IMR-90 (cell line): Measurements from ENCODE around the gene BCCIP. TPM values are rescaled to one million over a fixed set of nuclear protein-coding genes. Genes with fewer than 3 reads are reported as not detected.

Source experiments
- ATAC-seq: fragments of 200-7000 bp; cut with Tn5 transposase; 2 replicates; pipeline ENCODE4 v1.9.1; 2020; ENCODE audit warnings: low read depth, mild to moderate bottlenecking, moderate library complexity
- BruUV-seq: library from RNA; stranded (reverse); fragments of 400-500 nt; replicated peaks from 2 replicates; lab custom pipeline; 2021; lab: Mats Ljungman, UMichigan
- CTCF ChIA-PET: fragments of 300-600 bp; formaldehyde crosslinking; extraction: SDS; loops from one replicate; lab custom pipeline; 2021; ENCODE audit warnings: antibody characterized with exemption; lab: Yijun Ruan, JAX
- POLR2A ChIA-PET: fragments of 300-600 bp; sonication (Branson Sonifier 250); formaldehyde crosslinking; loops from one replicate; lab custom pipeline; 2022; ENCODE audit warnings: antibody characterized with exemption; ENCODE audit not compliant: unreplicated experiment; lab: Charles Lee
- DNase-seq: peaks from one replicate; pipeline ENCODE4 v3.0.0; 2013
- H2AFZ ChIP-seq: replicated peaks from 2 replicates; pipeline ENCODE3; 2013; ENCODE audit warnings: low read length, mild to moderate bottlenecking; ENCODE audit not compliant: poor library complexity
- H2AK5ac ChIP-seq: 2 replicates; pipeline ENCODE4 v1.6.1; 2013; ENCODE audit warnings: low read depth, low read length, inconsistent platforms
- H2AK9ac ChIP-seq: replicated peaks from 2 replicates; pipeline ENCODE3; 2013; ENCODE audit warnings: mild to moderate bottlenecking, low read depth, low read length, moderate library complexity; ENCODE audit not compliant: poor library complexity
- H2BK120ac ChIP-seq: 2 replicates; pipeline ENCODE4 v1.6.1; 2013; ENCODE audit warnings: low read depth, low read length, inconsistent platforms
- H2BK15ac ChIP-seq: 3 replicates; pipeline ENCODE4 v1.6.1; 2013; ENCODE audit warnings: low read depth, low read length, inconsistent platforms
- H2BK20ac ChIP-seq: 2 replicates; pipeline ENCODE4 v1.6.1; 2013; ENCODE audit warnings: low read depth, mild to moderate bottlenecking, inconsistent platforms, low read length, moderate library complexity
- H2BK5ac ChIP-seq: 2 replicates; pipeline ENCODE4 v1.6.1; 2013; ENCODE audit warnings: mild to moderate bottlenecking, low read depth, low read length, inconsistent platforms; ENCODE audit not compliant: poor library complexity, severe bottlenecking
- H3K14ac ChIP-seq: replicated peaks from 2 replicates; pipeline ENCODE4 v1.6.1; 2013; ENCODE audit warnings: low read depth, low read length, inconsistent platforms
- H3K18ac ChIP-seq: 2 replicates; pipeline ENCODE4 v1.6.1; 2013; ENCODE audit warnings: low read depth, low read length, control low read depth
- H3K23ac ChIP-seq: 2 replicates; pipeline ENCODE4 v1.6.1; 2013; ENCODE audit warnings: low read depth, low read length, inconsistent platforms
- H3K27ac ChIP-seq: 2 replicates; pipeline ENCODE4 v1.5.1; 2013; ENCODE audit warnings: mild to moderate bottlenecking, control low read depth, low read length; ENCODE audit not compliant: insufficient read depth
- H3K27me3 ChIP-seq: 2 replicates; pipeline ENCODE4 v1.6.1; 2013; ENCODE audit warnings: low read length; ENCODE audit not compliant: control insufficient read depth, insufficient read depth
- H3K36me3 ChIP-seq: 2 replicates; pipeline ENCODE4 v1.6.1; 2013; ENCODE audit warnings: low read length, mixed read lengths; ENCODE audit not compliant: control insufficient read depth, insufficient read depth
- H3K4ac ChIP-seq: 2 replicates; pipeline ENCODE4 v1.6.1; 2013; ENCODE audit warnings: low read depth, low read length, inconsistent platforms
- H3K4me1 ChIP-seq: 2 replicates; pipeline ENCODE4 v1.6.1; 2013; ENCODE audit warnings: low read length, mixed read lengths; ENCODE audit not compliant: control insufficient read depth, insufficient read depth
- H3K4me2 ChIP-seq: 2 replicates; pipeline ENCODE4 v1.6.1; 2013; ENCODE audit warnings: low read depth, mild to moderate bottlenecking, control low read depth, low read length, moderate library complexity
- H3K4me3 ChIP-seq: 2 replicates; pipeline ENCODE4 v1.5.1; 2013; ENCODE audit warnings: low read depth, mild to moderate bottlenecking, control low read depth, low read length, moderate library complexity; ENCODE audit not compliant: insufficient read depth
- H3K56ac ChIP-seq: 2 replicates; pipeline ENCODE4 v1.6.1; 2013; ENCODE audit warnings: low read length, inconsistent platforms; ENCODE audit not compliant: insufficient read depth; ENCODE audit errors: extremely low read depth
- H3K79me1 ChIP-seq, 2 experiments: 2 replicates each; pipeline ENCODE4 v1.6.1; 2013; ENCODE audit warnings: low read length in 2 of 2, inconsistent platforms in 1 of 2, low read depth in 1 of 2
- H3K9ac ChIP-seq: 2 replicates; pipeline ENCODE4 v1.6.1; 2013; ENCODE audit warnings: low read depth, low read length, control low read depth
- H3K9me1 ChIP-seq: 2 replicates; pipeline ENCODE4 v1.6.1; 2013; ENCODE audit warnings: low read length, inconsistent platforms; ENCODE audit not compliant: insufficient read depth
- H3K9me3 ChIP-seq: 2 replicates; pipeline ENCODE4 v1.6.1; 2013; ENCODE audit warnings: low read length; ENCODE audit not compliant: control insufficient read depth, insufficient read depth
- H4K20me1 ChIP-seq: 2 replicates; pipeline ENCODE4 v1.6.1; 2013; ENCODE audit warnings: low read length, inconsistent platforms; ENCODE audit not compliant: insufficient read depth
- H4K5ac ChIP-seq: 2 replicates; pipeline ENCODE4 v1.6.1; 2013; ENCODE audit warnings: mild to moderate bottlenecking, low read depth, low read length, control low read depth
- H4K8ac ChIP-seq, 2 experiments: 2 replicates each; pipeline ENCODE4 v1.6.1; 2013; ENCODE audit warnings: low read depth in 2 of 2, low read length in 2 of 2, control low read depth in 1 of 2, inconsistent platforms in 1 of 2
- H4K91ac ChIP-seq: 2 replicates; pipeline ENCODE4 v1.6.1; 2013; ENCODE audit warnings: low read depth, low read length, inconsistent platforms; ENCODE audit not compliant: insufficient read depth
- BHLHE40 ChIP-seq: fragments of 150-350 bp; IDR thresholded peaks from 2 replicates; pipeline ENCODE4 v1.6.1; 2016; ENCODE audit warnings: mild to moderate bottlenecking, low read depth, low read length
- CEBPB ChIP-seq: IDR thresholded peaks from 2 replicates; pipeline ENCODE4 v1.6.1; 2012; ENCODE audit warnings: low read depth, low read length, improper control_type of control experiment
- CHD1 ChIP-seq: IDR thresholded peaks from 2 replicates; pipeline ENCODE4 v1.6.1; 2012; ENCODE audit warnings: low read depth, low read length, improper control_type of control experiment
- ELK1 ChIP-seq: fragments of 150-350 bp; IDR thresholded peaks from 2 replicates; pipeline ENCODE4 v1.6.1; 2016; ENCODE audit warnings: low read depth, mild to moderate bottlenecking, low read length, moderate library complexity, borderline replicate concordance
- FOS ChIP-seq: fragments of 150-350 bp; IDR thresholded peaks from 2 replicates; pipeline ENCODE4 v1.6.1; 2016; ENCODE audit warnings: low read depth, low read length
- MAFK ChIP-seq: IDR thresholded peaks from 2 replicates; pipeline ENCODE4 v1.6.1; 2012; ENCODE audit warnings: low read depth, low read length, improper control_type of control experiment
- MAZ ChIP-seq: IDR thresholded peaks from 2 replicates; pipeline ENCODE4 v1.6.1; 2012; ENCODE audit warnings: low read depth, mild to moderate bottlenecking, low read length, improper control_type of control experiment, moderate library complexity, borderline replicate concordance
- MXI1 ChIP-seq: IDR thresholded peaks from 2 replicates; pipeline ENCODE4 v1.6.1; 2012; ENCODE audit warnings: low read depth, mild to moderate bottlenecking, low read length, moderate library complexity, borderline replicate concordance
- NFE2L2 ChIP-seq: fragments of 150-350 bp; IDR thresholded peaks from 2 replicates; pipeline ENCODE4 v1.6.1; 2016; ENCODE audit warnings: low read depth, mild to moderate bottlenecking, low read length
- POLR2A ChIP-seq: IDR thresholded peaks from 2 replicates; pipeline ENCODE4 v1.6.1; 2012; ENCODE audit warnings: mild to moderate bottlenecking, low read depth, low read length
- RAD21 ChIP-seq: IDR thresholded peaks from 2 replicates; pipeline ENCODE4 v1.6.1; 2012; ENCODE audit warnings: low read length, improper control_type of control experiment
- RCOR1 ChIP-seq: IDR thresholded peaks from 2 replicates; pipeline ENCODE4 v1.6.1; 2012; ENCODE audit warnings: mild to moderate bottlenecking, low read length, improper control_type of control experiment; ENCODE audit not compliant: insufficient replicate concordance
- RFX5 ChIP-seq: IDR thresholded peaks from 2 replicates; pipeline ENCODE4 v1.8.0; 2012; ENCODE audit warnings: low read depth, mild to moderate bottlenecking, low read length, moderate library complexity
- SMC3 ChIP-seq: fragments of 150-350 bp; IDR thresholded peaks from 2 replicates; pipeline ENCODE4 v1.6.1; 2016; ENCODE audit warnings: low read depth, mild to moderate bottlenecking, antibody characterized with exemption, low read length, moderate library complexity
- WGBS, 2 experiments: methylation state at CpG; one replicate each; pipeline versions ENCODE4 v1.1.5 to v1.1.7; 2013; ENCODE audit warnings: missing lambda C conversion rate in 2 of 2; ENCODE audit not compliant: insufficient read length in 1 of 2; ENCODE audit errors: extremely low coverage in 2 of 2; 5-methylcytosine and 5-hydroxymethylcytosine counted together
- dilution Hi-C: fragments of 300-500 bp; cut with HindIII; formaldehyde crosslinking; loops from one replicate; pipeline ENCODE4 v1.14.3; 2018; ENCODE audit warnings: low sequenced_read_pairs; ENCODE audit not compliant: unreplicated experiment
- in situ Hi-C: fragments of 300-500 bp; cut with MboI; formaldehyde crosslinking; loops from 3 replicates; pipeline ENCODE4 v1.14.3; 2019; ENCODE audit warnings: low sequenced_read_pairs, inconsistent platforms, mixed read lengths
- intact Hi-C: fragments of 100-400 bp; cut with micrococcal nuclease; formaldehyde crosslinking; loops from 2 replicates; pipeline ENCODE4 v1.10.0; 2022
- polyA plus RNA-seq, 3 experiments: library from polyadenylated mRNA; depleted of rRNA; stranded (reverse); fragments of >200 nt; gene quantifications; 2 replicates each; pipeline ENCODE4 v1.2.3, GENCODE V29; 2012; ENCODE audit warnings: low replicate concordance in 1 of 3
- total RNA-seq: library from RNA; depleted of rRNA; stranded (reverse); fragments of >200 nt; gene quantifications from 2 replicates; pipeline ENCODE4 v1.2.3, GENCODE V29; 2012
- TF ChIP-seq, protein P1 (sequence below): conservative IDR thresholded peaks from 2 replicates; pipeline ENCODE4 v1.5.1; 2012; ENCODE audit warnings: mild to moderate bottlenecking, low read depth, low read length, improper control_type of control experiment
- TF ChIP-seq, protein P2 (sequence below): fragments of 150-350 bp; IDR thresholded peaks from 2 replicates; pipeline ENCODE4 v1.6.1; 2017; ENCODE audit warnings: mild to moderate bottlenecking, antibody characterized with exemption, low read length, low read depth

BCCIP gene
- total and polyA plus RNA-seq, 2 of the 4 experiments (the other 2 are of a cell fraction) = 31.9 to 49.2 TPM

DNA sequence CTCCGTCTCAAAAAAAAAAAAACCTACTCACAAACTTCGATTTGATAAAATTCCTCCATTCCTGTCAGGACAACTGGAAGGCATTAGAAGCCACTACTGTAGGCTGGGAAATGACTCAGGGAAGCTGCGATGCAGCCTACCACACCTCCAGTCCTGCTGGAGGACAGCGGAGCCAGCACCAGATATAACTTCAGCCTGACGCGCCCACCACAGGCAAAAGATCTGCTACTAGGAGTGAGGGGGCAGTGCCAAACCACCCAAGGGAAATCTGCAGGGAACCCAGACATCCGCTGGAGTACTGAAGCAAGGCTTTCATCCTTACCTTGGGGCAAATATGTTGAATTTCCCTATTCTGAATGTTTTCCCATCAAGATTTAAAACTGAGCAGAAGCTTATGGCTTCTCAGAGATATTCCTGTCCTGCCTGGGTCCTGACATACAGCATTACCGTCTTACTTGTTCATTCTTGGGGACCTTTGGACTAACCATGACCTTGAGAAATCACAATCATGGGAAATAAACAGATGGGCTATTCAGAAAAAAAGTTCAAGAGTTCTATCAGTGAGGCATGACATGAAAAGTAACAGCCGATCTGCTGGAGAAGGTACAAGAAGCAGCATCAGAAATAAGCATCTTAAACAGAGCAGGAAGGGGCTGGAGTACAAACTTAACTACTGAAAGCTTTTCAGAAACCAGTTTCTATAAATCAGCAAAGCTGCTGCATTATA is 20.4 kb downstream of the BCCIP start:
- Histone ChIP-seq H3K14ac (no peak overlapping the region), H2BK15ac (no peak overlapping the region), H3K9ac (no peak overlapping the region), H3K27ac (no peak overlapping the region), H3K23ac (no peak overlapping the region), H3K9me1 (peaks cover 6% of the 10 kb centered on the region; the same call in 1 of the 2 replicates), H3K9me3 (no peaks in the 10 kb centered on the region), H2AK9ac (no peak overlapping the region), H3K79me1 (no peaks in the 10 kb centered on the region; a peak in 1 of 4 replicates), H2BK120ac (no peak overlapping the region), H2BK5ac (no peak overlapping the region), H3K56ac (no peak overlapping the region), H3K4me2 (no peak overlapping the region), H2AFZ (no peak overlapping the region), H3K4me1 (peaks cover 2% of the 10 kb centered on the region), H3K27me3 (no peaks in the 10 kb centered on the region), H2BK20ac (no peak overlapping the region), H3K4ac (no peak overlapping the region), H4K8ac (no peak overlapping the region), H4K5ac (no peak overlapping the region), H4K20me1 (peaks cover 4% of the 10 kb centered on the region; the same call in 1 of the 2 replicates), H3K36me3 (peaks cover 46% of the 10 kb centered on the region), H3K18ac (no peak overlapping the region), H3K4me3 (no peak overlapping the region), H2AK5ac (no peak overlapping the region), H4K91ac (no peak overlapping the region)
- ChIA-PET POLR2A (no interaction called here), CTCF (no interaction called here)
- in situ Hi-C loops (no loop called here), intact Hi-C loops (no loop called here), dilution Hi-C loops (no loop called here)
- ATAC-seq (no peak), DNase-seq (no peak)
- TF ChIP-seq SMC3 (no peak), POLR2A (no peak), FOS (no peak), RAD21 (no peak), ELK1 (no peak), MAZ (no peak), MAFK (no peak), RFX5 (no peak), CEBPB (no peak), RCOR1 (no peak), BHLHE40 (no peak), MXI1 (no peak), NFE2L2 (no peak), CHD1 (no peak)
- TF ChIP-seq, protein P1, sequence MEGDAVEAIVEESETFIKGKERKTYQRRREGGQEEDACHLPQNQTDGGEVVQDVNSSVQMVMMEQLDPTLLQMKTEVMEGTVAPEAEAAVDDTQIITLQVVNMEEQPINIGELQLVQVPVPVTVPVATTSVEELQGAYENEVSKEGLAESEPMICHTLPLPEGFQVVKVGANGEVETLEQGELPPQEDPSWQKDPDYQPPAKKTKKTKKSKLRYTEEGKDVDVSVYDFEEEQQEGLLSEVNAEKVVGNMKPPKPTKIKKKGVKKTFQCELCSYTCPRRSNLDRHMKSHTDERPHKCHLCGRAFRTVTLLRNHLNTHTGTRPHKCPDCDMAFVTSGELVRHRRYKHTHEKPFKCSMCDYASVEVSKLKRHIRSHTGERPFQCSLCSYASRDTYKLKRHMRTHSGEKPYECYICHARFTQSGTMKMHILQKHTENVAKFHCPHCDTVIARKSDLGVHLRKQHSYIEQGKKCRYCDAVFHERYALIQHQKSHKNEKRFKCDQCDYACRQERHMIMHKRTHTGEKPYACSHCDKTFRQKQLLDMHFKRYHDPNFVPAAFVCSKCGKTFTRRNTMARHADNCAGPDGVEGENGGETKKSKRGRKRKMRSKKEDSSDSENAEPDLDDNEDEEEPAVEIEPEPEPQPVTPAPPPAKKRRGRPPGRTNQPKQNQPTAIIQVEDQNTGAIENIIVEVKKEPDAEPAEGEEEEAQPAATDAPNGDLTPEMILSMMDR = no peak
- TF ChIP-seq, protein P2, sequence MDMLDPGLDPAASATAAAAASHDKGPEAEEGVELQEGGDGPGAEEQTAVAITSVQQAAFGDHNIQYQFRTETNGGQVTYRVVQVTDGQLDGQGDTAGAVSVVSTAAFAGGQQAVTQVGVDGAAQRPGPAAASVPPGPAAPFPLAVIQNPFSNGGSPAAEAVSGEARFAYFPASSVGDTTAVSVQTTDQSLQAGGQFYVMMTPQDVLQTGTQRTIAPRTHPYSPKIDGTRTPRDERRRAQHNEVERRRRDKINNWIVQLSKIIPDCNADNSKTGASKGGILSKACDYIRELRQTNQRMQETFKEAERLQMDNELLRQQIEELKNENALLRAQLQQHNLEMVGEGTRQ = no peak
- BruUV-seq = no TSS peak
- 36% methylated on average over 2 of the region's 9 CpGs; no CpG with 5 or more reads in 1 of the 2 experiments for WGBS, 2 experiments
